ENCODE data around the gene RAX2.

The RAX2 gene

DNA sequence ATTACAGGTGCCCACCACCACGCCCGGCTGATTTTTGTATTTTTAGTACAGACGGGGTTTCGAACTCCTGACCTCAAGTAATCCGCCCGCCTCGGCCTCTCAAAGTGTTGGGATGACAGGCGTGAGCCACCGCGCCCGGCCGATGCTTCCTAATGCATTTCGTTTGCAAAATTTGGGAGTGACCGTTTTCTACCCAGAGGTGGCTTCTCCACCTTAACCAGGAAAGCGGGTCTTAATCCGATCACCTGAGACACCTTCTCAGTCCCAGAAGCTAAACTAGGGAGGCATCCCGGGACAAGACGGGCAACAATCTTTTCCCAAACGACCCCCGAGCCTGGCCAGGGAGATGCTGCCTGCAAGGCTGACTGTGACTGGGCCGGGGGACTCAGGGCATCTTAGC, 29.0 kb upstream of the RAX2 start:
- no peak for DNase-seq

DNA sequence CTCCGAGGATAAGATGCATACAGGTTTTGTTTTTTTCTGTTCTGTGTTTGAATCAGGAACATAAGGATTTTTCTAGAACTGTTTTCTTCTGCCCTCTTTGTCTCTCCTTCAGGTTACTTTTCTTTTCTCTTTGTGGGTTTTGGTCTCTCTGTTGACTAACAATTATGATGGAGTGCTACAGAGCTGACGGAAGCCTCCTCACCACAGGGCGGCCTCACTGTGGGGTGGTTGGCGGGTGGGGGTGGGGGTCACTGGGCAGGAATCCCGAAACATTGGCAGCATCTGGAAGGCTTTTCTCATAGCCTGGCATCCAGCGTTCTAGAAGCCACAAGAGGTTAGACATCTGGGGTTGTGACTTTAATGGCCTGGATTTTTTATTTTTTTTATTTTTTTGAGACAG, 26.1 kb upstream of the RAX2 start:
- DNase-seq, result no peak

DNA sequence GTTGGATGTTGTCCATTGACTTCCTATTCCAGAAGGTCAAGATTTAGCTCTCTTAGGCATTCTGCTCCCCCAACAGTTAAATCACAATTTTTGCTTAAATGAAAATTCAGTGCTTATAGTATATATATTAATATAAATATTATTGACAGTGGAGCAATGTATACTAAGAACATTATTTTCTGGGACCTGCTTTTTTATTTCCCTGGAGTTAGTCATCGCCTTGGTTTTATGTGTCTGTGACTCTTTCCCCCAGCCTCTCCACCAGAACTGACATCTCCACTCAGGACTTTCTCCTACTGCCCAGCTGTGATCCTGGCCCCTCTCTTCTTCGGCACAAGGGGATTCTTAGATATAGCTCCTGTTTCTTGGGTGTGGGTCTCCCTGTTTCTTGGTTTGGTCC, 24.3 kb upstream of the RAX2 start:
- DNase-seq, result no peak

DNA sequence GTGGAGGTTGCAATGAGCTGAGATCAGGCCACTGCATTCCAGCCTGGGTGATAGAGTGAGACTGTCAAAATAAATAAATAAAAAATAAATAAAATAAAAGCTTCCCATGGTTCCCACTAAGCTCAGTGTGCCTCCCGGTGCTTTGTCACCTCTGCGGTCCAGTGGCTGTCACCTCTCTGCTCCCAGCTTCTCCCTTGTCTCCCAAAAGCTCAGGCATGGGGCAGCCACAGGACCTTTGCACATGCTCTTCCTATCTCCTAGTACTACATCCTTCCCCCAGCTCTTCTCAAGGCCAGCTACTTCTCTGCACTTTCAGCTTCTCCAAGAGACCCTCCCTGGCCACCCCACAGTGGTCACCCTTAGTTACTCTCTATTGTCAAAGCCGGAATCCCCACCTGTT, 21.8 kb upstream of the RAX2 start:
- no peak for DNase-seq

- no peak for DNase-seq
These were observed 20.1 kb upstream of the RAX2 start for GRCh38 chr19:3792114-3792513.

GRCh38 chr19:3790941-3791340, 18.9 kb upstream of the RAX2 start:
- DNase-seq, result no peak

DNA sequence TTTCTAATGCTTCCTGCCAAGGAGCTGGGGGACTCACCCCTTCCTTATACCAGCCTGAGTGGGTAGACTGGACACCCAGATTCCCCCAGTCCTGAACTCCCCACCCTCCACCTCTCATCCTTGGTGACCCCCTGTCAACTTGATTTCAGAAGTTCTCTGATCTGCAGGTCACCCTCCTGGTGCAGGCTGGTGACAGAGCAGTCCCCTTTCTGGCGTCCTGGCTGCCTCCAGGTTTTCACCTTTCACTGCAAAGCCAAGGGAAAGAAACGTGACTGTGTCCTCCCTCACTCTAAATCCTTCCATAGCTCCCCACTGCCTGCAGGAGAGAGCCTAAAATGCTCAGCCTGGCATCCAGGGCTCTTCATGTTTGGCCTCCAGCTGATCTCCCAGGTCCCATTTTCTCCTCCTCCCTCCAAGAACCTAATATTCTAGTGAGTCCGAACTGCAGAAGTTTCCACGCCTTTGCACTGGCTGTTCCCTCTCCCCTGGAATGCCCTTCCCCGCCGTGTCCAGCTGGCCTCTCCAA, 18.2 kb upstream of the RAX2 start:
- no peak for DNase-seq

DNA sequence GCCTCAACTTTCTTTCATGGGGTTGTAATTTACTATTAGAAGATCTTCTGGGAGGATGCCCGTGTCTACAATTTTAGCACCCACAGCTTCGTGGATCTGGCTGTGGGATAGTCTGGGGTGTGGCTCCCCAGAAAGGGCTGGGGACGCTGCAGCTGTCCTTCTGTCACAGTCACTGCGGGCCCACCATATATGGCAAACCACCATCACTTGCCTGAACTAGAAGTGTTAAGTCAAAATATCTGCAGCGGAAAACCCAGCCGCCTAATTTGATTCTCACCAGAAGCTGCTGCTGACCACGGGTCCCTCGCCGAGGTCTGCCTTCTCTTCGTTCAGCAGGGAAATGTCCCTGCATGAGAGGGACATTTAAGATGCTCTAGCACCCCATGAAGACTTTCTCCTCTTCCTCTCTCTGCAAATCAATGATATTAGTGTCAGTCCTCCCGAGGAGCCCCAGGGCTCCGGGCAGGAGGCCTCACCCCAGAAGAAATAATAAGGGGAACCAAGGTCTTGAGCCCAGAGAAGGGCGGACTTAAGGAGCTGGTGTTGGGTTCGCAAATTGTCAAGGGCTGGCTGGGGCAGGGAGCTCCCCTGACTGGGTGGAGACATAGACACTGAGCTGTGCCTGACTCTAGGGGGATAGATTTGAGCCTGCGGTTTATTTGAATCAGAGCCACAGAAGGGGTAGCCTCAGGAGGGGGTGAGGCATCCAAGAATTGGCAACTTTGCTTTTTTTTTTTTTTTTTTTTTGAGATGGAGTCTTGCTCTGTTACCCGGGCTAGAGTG, 17.2 kb upstream of the RAX2 start:
- no peak for DNase-seq

DNA sequence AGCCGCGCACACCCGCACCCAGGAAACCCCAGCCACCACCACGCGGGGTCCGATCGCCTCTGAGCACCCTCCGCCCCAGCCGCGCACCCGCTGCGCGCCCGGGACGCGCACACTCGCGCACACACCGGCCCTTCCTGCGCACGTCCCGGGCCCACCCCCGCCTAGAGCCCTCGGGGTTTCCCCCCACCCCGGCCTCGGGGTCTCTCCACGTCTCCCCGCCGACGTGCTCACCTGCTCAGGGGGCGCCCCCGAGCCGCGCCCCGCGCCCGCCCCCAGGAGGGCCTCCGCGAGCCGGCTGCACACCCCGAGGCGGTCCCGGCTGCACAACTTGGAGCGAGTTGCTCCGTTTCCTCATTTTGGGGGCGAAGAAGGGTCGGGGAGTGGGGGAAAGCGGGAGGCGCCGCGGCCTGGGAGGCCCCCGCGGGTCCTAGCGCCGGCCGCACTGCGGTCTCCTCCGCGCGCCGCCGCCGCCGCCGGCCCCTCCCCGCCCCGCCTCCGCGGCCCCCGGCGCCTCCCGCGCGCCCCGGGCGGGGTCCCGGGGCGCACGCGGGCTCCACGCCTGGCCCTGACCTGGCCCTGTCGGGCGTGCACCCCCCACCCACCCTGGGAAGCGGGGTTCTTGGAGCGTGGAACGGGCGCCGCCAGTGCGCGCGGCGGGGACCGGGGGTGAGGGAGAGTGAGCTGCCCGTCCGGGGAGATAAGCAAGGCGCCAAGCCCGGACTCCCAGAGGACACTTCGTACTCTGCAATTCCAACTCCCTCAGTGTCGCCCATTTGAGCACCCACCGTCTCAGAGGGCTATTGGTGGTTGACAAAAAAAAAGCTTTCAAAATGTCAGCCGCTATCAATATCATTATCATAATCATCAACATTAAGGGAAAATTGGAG, 14.2 kb upstream of the RAX2 start, which contains the start of gene MATK:
TSS of gene MATK (minus strand) at position 444 of the 887 bp plus-strand sequence. CDS start 1,246 bp downstream, outside the sequence.
- DNase-seq, result no peak

GRCh38 chr19:3785451-3785937, 13.5 kb upstream of the RAX2 start:
- DNase-seq, result no peak

- no peak for DNase-seq
These were observed 12.8 kb upstream of the RAX2 start for GRCh38 chr19:3784607-3785450.

DNA sequence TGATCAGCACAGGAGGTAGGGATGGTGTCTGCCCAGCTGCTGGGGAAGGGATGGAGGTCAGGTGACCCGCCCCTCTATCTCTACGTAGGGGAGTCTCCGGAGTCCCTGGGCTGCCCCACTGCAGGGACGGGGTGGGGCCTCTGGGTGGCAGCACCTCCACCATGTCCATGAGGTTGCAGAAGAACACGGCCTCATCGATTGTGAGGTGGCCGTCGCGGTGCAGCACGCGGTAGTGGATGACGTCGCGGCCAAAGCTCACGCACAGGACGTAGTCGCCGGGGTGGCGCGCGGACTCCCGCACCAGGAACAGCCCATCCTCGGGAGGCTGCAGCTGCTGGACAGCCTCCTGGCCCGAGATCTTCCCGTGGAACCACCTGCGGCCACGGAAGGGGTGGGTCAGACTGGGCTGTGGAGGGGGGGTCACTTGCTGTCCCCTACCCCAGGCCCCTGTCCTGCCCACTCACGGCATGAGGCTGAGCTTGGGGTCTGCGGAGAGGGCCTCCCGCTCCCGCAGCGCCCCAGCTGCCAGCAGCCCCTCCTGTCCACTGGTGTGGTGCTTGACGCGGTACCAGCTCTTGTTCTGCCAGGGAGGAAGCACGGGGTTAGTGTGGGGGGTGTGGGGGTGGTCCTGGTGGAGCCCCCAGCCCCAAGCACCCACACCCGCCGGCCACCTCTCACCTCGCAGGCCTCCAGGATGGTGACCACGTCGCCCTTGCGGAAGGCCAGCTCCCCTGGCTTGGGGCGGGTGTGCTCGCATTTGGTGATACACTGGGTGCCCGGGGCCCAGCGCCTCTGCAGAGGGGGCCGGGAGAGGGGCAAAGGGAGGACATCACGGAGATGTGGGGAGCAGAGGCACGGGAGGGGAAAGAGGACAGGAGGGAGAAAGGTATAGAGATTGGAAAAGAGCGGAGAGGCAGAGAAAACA, 11.9 kb upstream of the RAX2 start:
- DNase-seq, result no peak

GRCh38 chr19:3782903-3783302, 10.9 kb upstream of the RAX2 start:
- no peak for DNase-seq

- DNase-seq, result no peak
These were observed 10.3 kb upstream of the RAX2 start for GRCh38 chr19:3782330-3782729.

- no peak for DNase-seq
These were observed 9.6 kb upstream of the RAX2 start for GRCh38 chr19:3781603-3782002.

- DNase-seq, result no peak
These were observed 8.8 kb upstream of the RAX2 start for GRCh38 chr19:3780786-3781304.

DNA sequence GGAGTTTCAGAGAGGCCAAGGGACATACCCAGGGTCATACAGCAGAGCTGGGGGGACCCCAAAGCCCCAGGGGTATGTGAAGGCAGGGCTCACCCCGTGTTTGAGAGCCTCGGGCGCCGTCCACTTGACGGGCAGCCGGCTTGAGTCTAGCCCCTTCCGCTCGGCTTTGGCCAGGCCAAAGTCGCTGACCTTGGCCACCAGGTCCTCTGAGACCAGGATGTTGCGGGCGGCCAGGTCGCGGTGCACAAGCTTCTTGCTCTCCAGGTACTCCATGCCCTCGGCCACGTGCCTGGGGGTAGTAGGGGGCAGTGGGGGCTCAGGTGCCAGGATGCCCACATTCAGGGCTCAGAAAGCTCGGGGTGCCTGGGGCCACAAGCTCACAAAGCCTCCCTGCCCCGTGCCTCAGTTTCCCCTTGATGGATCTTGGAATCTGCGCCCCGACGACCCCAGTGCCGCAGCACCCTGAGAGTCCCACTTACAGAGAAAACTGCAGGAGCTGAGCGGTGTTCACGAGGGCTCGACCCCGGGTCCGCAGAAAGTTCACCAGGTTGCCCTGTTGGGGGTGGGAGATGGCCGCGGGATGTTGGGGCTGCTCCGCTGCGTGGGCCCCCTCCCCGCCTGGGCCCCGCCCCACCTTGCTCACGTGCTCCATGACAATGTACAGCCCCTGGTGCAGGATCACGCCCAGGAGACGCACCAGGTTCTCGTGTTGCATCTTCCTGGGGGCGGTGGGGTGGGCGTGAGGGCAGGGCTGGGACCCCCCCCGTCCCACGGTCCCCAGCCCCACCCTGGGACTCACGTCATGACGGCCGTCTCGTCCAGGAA, 7.1 kb upstream of the RAX2 start:
- no peak for DNase-seq

- no peak for DNase-seq
These were observed 6.3 kb upstream of the RAX2 start for GRCh38 chr19:3778104-3778867.

GRCh38 chr19:3776479-3777040, 4.5 kb upstream of the RAX2 start:
- DNase-seq, result no peak
